GM18868 (cell line): ENCODE measurements around the gene RUFY3.
A peak's percentile ranks its signal among the peaks of the same experiment; 100 is the strongest.
"Not testable (repeated sequence)": the region's sequence is repeated elsewhere in the genome, so short reads cannot be mapped to it uniquely, and the experiment has no call there.

ENCODE experiments used
- ATAC-seq: cut with Tn5 transposase; IDR thresholded peaks from one replicate; pipeline ENCODE4 v1.9.1; 2021; ENCODE audit warnings: mild to moderate bottlenecking, moderate library complexity; ENCODE audit not compliant: unreplicated experiment

Gene RUFY3

GRCh38 chr4:70721747-70722146 is at the start of gene RUFY3:
RUFY3 (plus strand) TSS chr4:70721964; CDS start chr4:70722574, 610 bp downstream.
- ATAC-seq = no peak

- ATAC-seq = no peak
Observed at GRCh38 chr4:70674191-70674590, 47.6 kb upstream of the RUFY3 start.

- no peak for ATAC-seq
Observed at GRCh38 chr4:70674731-70675130, 47.0 kb upstream of the RUFY3 start.

GRCh38 chr4:70676554-70677090 is 45.1 kb upstream of the RUFY3 start:
- no peak for ATAC-seq

GRCh38 chr4:70678383-70678999 is 43.3 kb upstream of the RUFY3 start:
- peak; percentile 78 for ATAC-seq

- no peak for ATAC-seq
Observed at GRCh38 chr4:70680934-70681333, 40.8 kb upstream of the RUFY3 start.

- ATAC-seq = peak; percentile 32
Observed at GRCh38 chr4:70681704-70682103, 40.1 kb upstream of the RUFY3 start.

GRCh38 chr4:70682142-70682541 is 39.6 kb upstream of the RUFY3 start:
- not testable (repeated sequence) for ATAC-seq

GRCh38 chr4:70687392-70687791 is 34.4 kb upstream of the RUFY3 start:
- ATAC-seq = peak; percentile 0

GRCh38 chr4:70687821-70688794 is 33.7 kb upstream of the RUFY3 start, which contains the start of gene UTP3:
UTP3 (plus strand) TSS chr4:70688532; CDS start chr4:70688678, 146 bp downstream.
- ATAC-seq = peak; percentile 94

GRCh38 chr4:70688795-70689231 is 33.0 kb upstream of the RUFY3 start:
- no peak for ATAC-seq

- ATAC-seq = no peak
Observed at GRCh38 chr4:70691661-70692060, 30.1 kb upstream of the RUFY3 start.

GRCh38 chr4:70694633-70695032 is 27.1 kb upstream of the RUFY3 start:
- not testable (repeated sequence) for ATAC-seq

- ATAC-seq = not testable (repeated sequence)
Observed at GRCh38 chr4:70698435-70698834, 23.3 kb upstream of the RUFY3 start.

GRCh38 chr4:70700712-70701111 is 21.1 kb upstream of the RUFY3 start:
- no peak for ATAC-seq

- no peak for ATAC-seq
Observed at GRCh38 chr4:70701271-70701670, 20.5 kb upstream of the RUFY3 start.

GRCh38 chr4:70702592-70702991 is 19.2 kb upstream of the RUFY3 start:
- ATAC-seq = not testable (repeated sequence)

GRCh38 chr4:70703619-70704214 is 18.0 kb upstream of the RUFY3 start:
- no peak for ATAC-seq

GRCh38 chr4:70704215-70704930 is 17.4 kb upstream of the RUFY3 start:
- ATAC-seq = peak; percentile 67

- peak; percentile 24 for ATAC-seq
Observed at GRCh38 chr4:70704931-70705182, 16.9 kb upstream of the RUFY3 start.
